ENCODE data around the gene CYSRT1.

DNA sequence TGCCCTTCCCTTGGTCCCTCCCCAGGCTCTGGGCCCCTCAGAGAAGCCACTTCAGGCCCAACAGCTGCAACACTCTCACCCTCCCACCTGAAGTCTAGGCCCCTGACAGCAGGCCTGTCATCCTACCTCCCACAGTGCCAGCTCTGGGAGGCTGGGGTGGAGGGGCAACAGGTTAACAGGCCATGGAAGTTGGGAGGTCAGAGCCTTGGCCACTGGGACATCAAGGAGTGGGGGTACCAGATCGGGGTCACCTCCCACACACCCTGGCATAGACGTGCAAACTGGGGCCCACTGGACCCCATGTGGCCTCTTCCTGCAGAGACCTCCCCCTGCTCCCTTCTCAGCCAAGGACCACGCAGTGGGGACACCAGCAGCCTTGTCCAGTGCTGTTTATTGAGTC is 33.7 kb upstream of the CYSRT1 start:
- TF ChIP-seq, protein P1, sequence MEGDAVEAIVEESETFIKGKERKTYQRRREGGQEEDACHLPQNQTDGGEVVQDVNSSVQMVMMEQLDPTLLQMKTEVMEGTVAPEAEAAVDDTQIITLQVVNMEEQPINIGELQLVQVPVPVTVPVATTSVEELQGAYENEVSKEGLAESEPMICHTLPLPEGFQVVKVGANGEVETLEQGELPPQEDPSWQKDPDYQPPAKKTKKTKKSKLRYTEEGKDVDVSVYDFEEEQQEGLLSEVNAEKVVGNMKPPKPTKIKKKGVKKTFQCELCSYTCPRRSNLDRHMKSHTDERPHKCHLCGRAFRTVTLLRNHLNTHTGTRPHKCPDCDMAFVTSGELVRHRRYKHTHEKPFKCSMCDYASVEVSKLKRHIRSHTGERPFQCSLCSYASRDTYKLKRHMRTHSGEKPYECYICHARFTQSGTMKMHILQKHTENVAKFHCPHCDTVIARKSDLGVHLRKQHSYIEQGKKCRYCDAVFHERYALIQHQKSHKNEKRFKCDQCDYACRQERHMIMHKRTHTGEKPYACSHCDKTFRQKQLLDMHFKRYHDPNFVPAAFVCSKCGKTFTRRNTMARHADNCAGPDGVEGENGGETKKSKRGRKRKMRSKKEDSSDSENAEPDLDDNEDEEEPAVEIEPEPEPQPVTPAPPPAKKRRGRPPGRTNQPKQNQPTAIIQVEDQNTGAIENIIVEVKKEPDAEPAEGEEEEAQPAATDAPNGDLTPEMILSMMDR (IDR thresholded peaks at IDR 0.05), result no peak
- no peak for TF ChIP-seq POLR2A (IDR thresholded peaks at IDR 0.05)
